ENCODE results near the gene CDK1.

CDK1 gene

GRCh38 chr10:60778214-60778970, at the start of gene CDK1:
Gene CDK1, plus strand, starts transcription at chr10:60778478. Its CDS starts 1,688 bp downstream, at chr10:60780166.
- peak; percentile 95 for DNase-seq (ENCODE audit: low spot score)

GRCh38 chr10:60729106-60729505, 49.2 kb upstream of the CDK1 start:
- DNase-seq (ENCODE audit: low spot score), result no peak

- DNase-seq (ENCODE audit: low spot score), result no peak
These were observed 47.0 kb upstream of the CDK1 start for GRCh38 chr10:60731134-60731885.

GRCh38 chr10:60732198-60732806, 46.0 kb upstream of the CDK1 start:
- no peak for DNase-seq (ENCODE audit: low spot score)

- no peak for DNase-seq (ENCODE audit: low spot score)
These were observed 45.3 kb upstream of the CDK1 start for GRCh38 chr10:60732807-60733516.

- DNase-seq (ENCODE audit: low spot score), result no peak
These were observed 44.8 kb upstream of the CDK1 start for GRCh38 chr10:60733517-60733822.

GRCh38 chr10:60733826-60734225, 44.5 kb upstream of the CDK1 start:
- no peak for DNase-seq (ENCODE audit: low spot score)

GRCh38 chr10:60734226-60734625, 44.1 kb upstream of the CDK1 start:
- no peak for DNase-seq (ENCODE audit: low spot score)

GRCh38 chr10:60735244-60735643, 43.0 kb upstream of the CDK1 start:
- no peak for DNase-seq (ENCODE audit: low spot score)

- no peak for DNase-seq (ENCODE audit: low spot score)
These were observed 41.0 kb upstream of the CDK1 start for GRCh38 chr10:60737242-60737641.

- DNase-seq (ENCODE audit: low spot score), result no peak
These were observed 38.7 kb upstream of the CDK1 start for GRCh38 chr10:60739558-60739957.

- no peak for DNase-seq (ENCODE audit: low spot score)
These were observed 35.8 kb upstream of the CDK1 start for GRCh38 chr10:60742512-60742911.

GRCh38 chr10:60747817-60748469, 30.3 kb upstream of the CDK1 start:
- DNase-seq (ENCODE audit: low spot score), result no peak

GRCh38 chr10:60753152-60753551, 25.1 kb upstream of the CDK1 start:
- no peak for DNase-seq (ENCODE audit: low spot score)

GRCh38 chr10:60753817-60754216, 24.5 kb upstream of the CDK1 start:
- DNase-seq (ENCODE audit: low spot score), result no peak

GRCh38 chr10:60757420-60757895, 20.8 kb upstream of the CDK1 start:
- DNase-seq (ENCODE audit: low spot score), result no peak

- no peak for DNase-seq (ENCODE audit: low spot score)
These were observed 19.1 kb upstream of the CDK1 start for GRCh38 chr10:60759181-60759580.

GRCh38 chr10:60760711-60761210, 17.5 kb upstream of the CDK1 start:
- no peak for DNase-seq (ENCODE audit: low spot score)

GRCh38 chr10:60762554-60762953, 15.7 kb upstream of the CDK1 start:
- DNase-seq (ENCODE audit: low spot score), result no peak

GRCh38 chr10:60767424-60767823, 10.9 kb upstream of the CDK1 start:
- DNase-seq (ENCODE audit: low spot score), result no peak

GRCh38 chr10:60769406-60769805, 8.9 kb upstream of the CDK1 start:
- DNase-seq (ENCODE audit: low spot score), result no peak

All from hematopoietic multipotent progenitor cell treated with erythropoietin and hydrocortisone succinate and interleukin-3 and kit ligand, for 15 days (in vitro differentiated cells).